Ascending aorta (tissue), 2 donors: ENCODE data around the gene FER1L5. TPM values are rescaled to one million over a fixed set of nuclear protein-coding genes. Genes with fewer than 3 reads are reported as not detected.

Experiments used
- DNase-seq, 2 donors: peaks; one replicate each; pipeline ENCODE4 v3.0.0-alpha.2; 2019; ENCODE audit warnings: low spot score in 2 of 2
- H3K27ac ChIP-seq, 2 donors: fragments of 200-600 bp; sonication (generic); one replicate each; pipeline ENCODE4 v1.5.1; 2016 to 2017; ENCODE audit warnings: mild to moderate bottlenecking in 1 of 2
- H3K27me3 ChIP-seq: fragments of 200-600 bp; sonication (generic); one replicate; pipeline ENCODE4 v1.5.1; 2017
- H3K36me3 ChIP-seq, 2 donors: fragments of 200-600 bp; sonication (generic); one replicate each; pipeline ENCODE4 v1.5.1; 2016
- H3K4me1 ChIP-seq, 2 donors: fragments of 200-600 bp; sonication (generic); one replicate each; pipeline ENCODE4 v1.5.1; 2016 to 2017; ENCODE audit warnings: mild to moderate bottlenecking in 1 of 2
- H3K4me3 ChIP-seq, 2 donors: fragments of 200-600 bp; sonication (generic); one replicate each; pipeline ENCODE4 v1.5.1; 2016 to 2017; ENCODE audit warnings: mild to moderate bottlenecking in 1 of 2
- H3K9me3 ChIP-seq, 2 donors: fragments of 200-600 bp; sonication (generic); one replicate each; pipeline ENCODE4 v1.5.1; 2016
- intact Hi-C: fragments of 100-400 bp; cut with DNase I; formaldehyde crosslinking; loops from one replicate; pipeline ENCODE4 v1.15.1; 2023
- total RNA-seq: library from RNA; depleted of rRNA; stranded (reverse); fragments of >200 nt; gene quantifications from one replicate; pipeline ENCODE4 v1.1.0, GENCODE V29; 2016
- TF ChIP-seq, protein P1 (sequence below), 3 experiments: fragments of 200-600 bp in 2 of 3; fragments of 450-650 bp in 1 of 3; sonication (generic) in 2 of 3; IDR thresholded peaks; one replicate each; pipeline ENCODE4 v1.5.1; 2016 to 2019; ENCODE audit warnings: antibody characterized with exemption in 3 of 3, mild to moderate bottlenecking in 1 of 3, moderate library complexity in 1 of 3

The FER1L5 gene
- total RNA-seq, 1 donor from 2014 or later, result not detected

DNA sequence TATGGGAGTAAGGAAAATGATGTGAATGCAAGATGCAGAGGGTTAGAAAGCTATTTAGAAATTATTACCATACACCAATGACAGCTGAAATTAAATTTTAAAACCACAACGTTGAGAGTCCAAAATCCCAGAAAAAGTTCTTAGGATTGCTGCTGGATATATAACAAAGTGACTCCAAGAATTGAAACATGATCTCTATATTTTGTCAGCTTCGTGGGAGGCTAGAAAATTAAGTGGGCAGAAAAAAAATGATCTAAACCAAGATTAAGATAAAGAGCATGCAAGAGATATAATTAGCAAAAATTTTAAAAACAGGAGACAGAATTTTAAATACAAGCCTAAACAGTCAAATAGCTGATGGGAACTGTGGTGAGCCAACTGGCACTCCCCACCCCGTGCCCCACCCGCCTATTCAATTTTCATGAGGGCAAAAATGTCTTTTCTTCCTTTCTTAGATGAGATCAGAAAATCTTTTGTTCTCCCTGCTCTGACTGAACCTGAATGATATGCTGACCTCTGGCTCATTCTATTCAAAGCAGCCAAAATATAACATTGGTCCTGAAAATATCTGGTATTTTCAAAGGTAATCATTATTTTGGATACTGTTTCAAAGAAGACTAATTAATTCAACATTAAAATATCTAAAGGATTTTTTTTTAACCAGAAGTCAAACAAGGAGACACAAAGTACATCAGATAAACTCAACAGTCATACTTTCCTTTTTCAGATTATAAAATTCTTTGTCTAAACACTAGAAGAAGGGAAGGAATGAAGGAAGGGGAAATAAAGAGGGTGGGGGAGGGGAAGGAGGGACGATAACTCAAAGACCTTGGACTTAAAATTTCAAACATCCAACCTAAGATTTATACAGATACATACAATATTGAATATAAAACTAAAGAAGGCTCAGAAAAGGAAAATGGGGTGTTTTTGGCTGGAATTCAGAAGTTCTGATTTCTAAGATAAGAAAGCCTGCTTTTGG lies 16.7 kb upstream of the FER1L5 start:
- intact Hi-C loops, result loop anchor here (5.0 kb wide), 1 partner anchor 41 kb away; no protein-coding TSS in a partner anchor
- H3K27ac ChIP-seq, result peak overlapping the region; percentile 41 to 65
- no peaks in the 10 kb centered on the region for H3K27me3 ChIP-seq
- TF ChIP-seq, protein P1, sequence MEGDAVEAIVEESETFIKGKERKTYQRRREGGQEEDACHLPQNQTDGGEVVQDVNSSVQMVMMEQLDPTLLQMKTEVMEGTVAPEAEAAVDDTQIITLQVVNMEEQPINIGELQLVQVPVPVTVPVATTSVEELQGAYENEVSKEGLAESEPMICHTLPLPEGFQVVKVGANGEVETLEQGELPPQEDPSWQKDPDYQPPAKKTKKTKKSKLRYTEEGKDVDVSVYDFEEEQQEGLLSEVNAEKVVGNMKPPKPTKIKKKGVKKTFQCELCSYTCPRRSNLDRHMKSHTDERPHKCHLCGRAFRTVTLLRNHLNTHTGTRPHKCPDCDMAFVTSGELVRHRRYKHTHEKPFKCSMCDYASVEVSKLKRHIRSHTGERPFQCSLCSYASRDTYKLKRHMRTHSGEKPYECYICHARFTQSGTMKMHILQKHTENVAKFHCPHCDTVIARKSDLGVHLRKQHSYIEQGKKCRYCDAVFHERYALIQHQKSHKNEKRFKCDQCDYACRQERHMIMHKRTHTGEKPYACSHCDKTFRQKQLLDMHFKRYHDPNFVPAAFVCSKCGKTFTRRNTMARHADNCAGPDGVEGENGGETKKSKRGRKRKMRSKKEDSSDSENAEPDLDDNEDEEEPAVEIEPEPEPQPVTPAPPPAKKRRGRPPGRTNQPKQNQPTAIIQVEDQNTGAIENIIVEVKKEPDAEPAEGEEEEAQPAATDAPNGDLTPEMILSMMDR (IDR thresholded peaks at IDR 0.05), result no peak
- H3K36me3 ChIP-seq, result peaks cover 13 to 37% of the 10 kb centered on the region in 2 donors
- peaks cover 5 to 19% of the 10 kb centered on the region in 2 donors for H3K4me1 ChIP-seq
- no peak for DNase-seq
- no peaks in the 10 kb centered on the region for H3K9me3 ChIP-seq
- H3K4me3 ChIP-seq, result no peak overlapping the region

DNA sequence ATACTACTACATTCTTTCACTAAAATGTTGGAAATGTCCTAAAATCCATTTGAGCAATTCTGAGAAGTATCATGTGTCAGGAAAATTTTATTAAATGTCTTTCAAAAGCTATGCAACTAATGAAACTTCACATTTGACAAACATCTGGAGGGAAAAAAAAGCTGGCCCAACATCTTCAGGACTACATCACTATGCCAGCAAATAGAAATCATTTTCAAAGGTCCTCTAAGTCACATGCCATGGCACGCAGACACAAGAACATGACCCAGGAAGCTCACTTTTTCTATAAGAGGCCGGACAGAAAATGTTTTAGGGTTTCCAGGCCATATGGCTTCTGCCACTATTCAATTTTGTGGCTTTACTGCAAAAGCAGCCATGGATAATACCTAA lies 16.0 kb upstream of the FER1L5 start:
- TF ChIP-seq, protein P1 (IDR thresholded peaks at IDR 0.05), result no peak
- no peaks in the 10 kb centered on the region for H3K27me3 ChIP-seq
- H3K36me3 ChIP-seq, result peaks cover 19 to 42% of the 10 kb centered on the region in 2 donors
- no peak overlapping the region for H3K4me3 ChIP-seq
- peaks cover 5 to 24% of the 10 kb centered on the region in 2 donors for H3K4me1 ChIP-seq
- peak overlapping the region; percentile 41 to 65 for H3K27ac ChIP-seq
- no peaks in the 10 kb centered on the region for H3K9me3 ChIP-seq
- DNase-seq, result no peak
- intact Hi-C loops, result loop anchor here (5.0 kb wide), 1 partner anchor 41 kb away; no protein-coding TSS in a partner anchor

DNA sequence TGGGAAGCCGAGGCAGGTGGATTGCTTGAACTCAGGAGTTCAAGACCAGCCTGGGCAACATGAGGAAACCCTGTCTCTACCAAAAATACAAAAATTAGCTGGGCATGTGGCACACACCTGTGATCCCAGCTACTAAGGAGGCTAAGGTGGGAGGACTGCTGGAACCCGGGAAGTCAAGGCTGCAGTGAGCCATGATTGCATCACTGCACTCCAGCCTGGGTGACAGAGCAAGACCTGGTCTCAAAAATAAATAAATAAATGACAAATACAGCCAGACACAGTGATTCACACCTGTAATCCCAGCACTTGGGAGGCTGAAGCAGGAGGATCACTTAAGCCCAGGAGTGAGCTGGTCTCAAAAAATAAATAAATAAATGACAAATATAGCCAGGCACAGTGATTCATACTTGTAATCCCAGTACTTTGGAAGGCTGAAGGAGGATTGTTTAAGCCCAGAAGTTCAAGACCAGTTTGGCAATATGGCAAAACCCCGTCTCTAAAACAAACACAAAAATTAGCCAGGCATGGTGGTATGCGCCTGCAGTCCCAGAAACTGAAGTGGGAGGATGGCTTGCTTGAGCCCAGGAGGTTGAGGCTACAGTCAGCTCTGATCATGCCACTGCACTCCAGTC lies 10.6 kb upstream of the FER1L5 start:
- TF ChIP-seq, protein P1 (IDR thresholded peaks at IDR 0.05), result no peak
- Histone ChIP-seq H3K27ac (peak overlapping the region; percentile 57 to 59), H3K27me3 (no peaks in the 10 kb centered on the region), H3K36me3 (peaks cover 19 to 54% of the 10 kb centered on the region in 2 donors), H3K9me3 (no peaks in the 10 kb centered on the region), H3K4me3 (no peak overlapping the region), H3K4me1 (peaks cover 4 to 41% of the 10 kb centered on the region in 2 donors)
- intact Hi-C loops, result loop anchor here (10.0 kb wide), 1 partner anchor 367 kb away; the partner anchor contains the start of genes CIAO1 and TMEM127
- DNase-seq, result peak in 1 of 2 donors; percentile 67

DNA sequence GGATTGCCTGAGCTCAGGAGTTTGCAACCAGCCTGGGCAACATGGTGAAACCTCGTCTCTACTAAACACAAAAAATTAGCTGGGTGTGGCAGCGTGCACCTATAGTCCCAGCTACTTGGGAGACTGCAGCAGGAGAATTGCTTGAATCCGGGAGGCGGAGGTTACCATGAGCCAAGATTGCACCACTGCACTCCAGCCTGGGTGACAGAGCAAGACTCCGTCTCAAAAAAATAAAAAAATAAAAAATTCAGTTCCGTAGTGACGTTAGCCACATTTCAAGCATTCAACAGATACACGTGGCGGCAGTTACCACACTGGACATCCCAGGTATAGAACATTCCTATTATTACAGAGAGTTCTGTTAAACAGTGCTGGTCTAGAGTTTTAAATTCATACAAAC lies 8.9 kb upstream of the FER1L5 start:
- TF ChIP-seq, protein P1 (IDR thresholded peaks at IDR 0.05), result no peak
- intact Hi-C loops, result loop anchor here (10.0 kb wide), 1 partner anchor 369 kb away; the partner anchor contains the start of genes CIAO1 and TMEM127
- Histone ChIP-seq H3K27ac (no peak overlapping the region), H3K27me3 (no peaks in the 10 kb centered on the region), H3K4me3 (no peak overlapping the region), H3K36me3 (peaks cover 14 to 40% of the 10 kb centered on the region in 2 donors), H3K4me1 (peaks cover 4 to 37% of the 10 kb centered on the region in 2 donors), H3K9me3 (peaks cover 0 to 4% of the 10 kb centered on the region in 2 donors)
- DNase-seq, result no peak

DNA sequence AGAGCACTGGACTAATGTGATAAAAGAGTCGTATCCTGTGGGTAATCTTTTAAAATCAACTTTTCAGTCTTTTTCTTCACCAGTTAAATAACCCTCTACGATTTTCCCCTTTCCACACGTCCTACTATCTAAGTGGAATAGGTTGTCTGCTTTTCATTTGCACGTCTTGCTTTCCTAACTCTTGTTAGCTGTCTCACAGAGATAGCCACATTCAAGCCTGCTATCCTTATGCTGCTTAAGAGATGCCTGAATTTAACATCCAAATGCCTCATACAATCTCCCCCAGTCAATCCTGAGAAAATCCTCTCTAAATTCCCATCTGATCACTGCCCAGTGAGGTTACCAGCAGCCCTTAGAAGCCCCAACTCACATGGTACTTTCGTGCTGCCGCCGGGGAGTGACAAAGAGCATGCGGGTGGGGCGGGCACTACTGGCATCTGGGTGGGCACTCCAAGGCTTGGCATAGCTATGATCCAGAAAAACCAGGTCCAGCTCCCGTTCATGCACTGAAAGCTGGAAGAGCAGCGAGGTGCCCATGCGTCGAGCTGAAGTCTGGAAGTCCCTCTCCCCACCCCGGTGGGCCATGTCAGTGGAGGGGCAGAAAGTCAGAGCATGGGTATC lies 5.9 kb upstream of the FER1L5 start:
- Histone ChIP-seq H3K27ac (peak overlapping the region; percentile 95 to 99), H3K4me3 (peak overlapping the region; percentile 85 to 89), H3K27me3 (no peaks in the 10 kb centered on the region), H3K4me1 (peaks cover 4 to 31% of the 10 kb centered on the region in 2 donors), H3K9me3 (peaks cover 0 to 4% of the 10 kb centered on the region in 2 donors), H3K36me3 (peaks cover 0 to 16% of the 10 kb centered on the region in 2 donors)
- peak in 1 of 2 donors; percentile 68 for DNase-seq
- TF ChIP-seq, protein P1 (IDR thresholded peaks at IDR 0.05), result no peak
- intact Hi-C loops, result loop anchor here (1.0 to 10.0 kb wide), 4 partner anchors 19 to 372 kb away; partner anchors contain the start of genes CIAO1 and TMEM127
